Cardiac muscle cell (in vitro differentiated cells and primary cell): ENCODE results near the gene ATP6V1C2. TPM values are rescaled to one million over a fixed set of nuclear protein-coding genes. Genes with fewer than 3 reads are reported as not detected.

Experiments used
- DNase-seq, 2 donors: peaks; one replicate each; pipeline versions ENCODE4 v3.0.0 to v3.0.0-alpha.2; 2010 to 2017; ENCODE audit warnings: low read depth in 1 of 2, low spot score in 1 of 2
- H3K27ac ChIP-seq: fragments of 200-600 bp; sonication (generic); 2 replicates; pipeline ENCODE4 v1.5.1; 2016
- H3K27me3 ChIP-seq: fragments of 200-600 bp; sonication (generic); 2 replicates; pipeline ENCODE4 v1.6.0; 2016; ENCODE audit warnings: control low read depth
- H3K36me3 ChIP-seq: fragments of 200-600 bp; sonication (generic); 2 replicates; pipeline ENCODE4 v1.5.1; 2016; ENCODE audit warnings: control low read depth
- H3K4me1 ChIP-seq: fragments of 200-600 bp; sonication (generic); 2 replicates; pipeline ENCODE4 v1.8.1; 2017; ENCODE audit warnings: low read depth, mild to moderate bottlenecking, mixed run types
- H3K4me3 ChIP-seq: fragments of 200-600 bp; sonication (generic); 2 replicates; pipeline ENCODE4 v1.5.1; 2016; ENCODE audit warnings: mild to moderate bottlenecking
- H3K9me3 ChIP-seq: fragments of 200-600 bp; sonication (generic); 2 replicates; pipeline ENCODE4 v1.5.1; 2017; ENCODE audit warnings: low read depth, mild to moderate bottlenecking, control low read depth
- CTCF ChIP-seq: IDR thresholded peaks from 2 replicates; pipeline ENCODE4 v1.5.1; 2012; ENCODE audit warnings: low read depth, mild to moderate bottlenecking, low read length
- polyA plus RNA-seq: library from polyadenylated mRNA; unstranded; fragments of >200 nt; fragmentation: Nextera tagmentation; extraction: Ambion mirVana; gene quantifications from 2 replicates; pipeline ENCODE4 v1.2.1, GENCODE V29; 2016
- total RNA-seq: library from RNA; depleted of rRNA; stranded (reverse); fragments of >200 nt; gene quantifications from 2 replicates; pipeline ENCODE4 v1.2.3, GENCODE V29; 2016

The ATP6V1C2 gene
- total and polyA plus RNA-seq, 2 experiments from 2014 or later = 0.06 to 1.1 TPM

GRCh38 chr2:10706033-10706432 is 15.4 kb upstream of the ATP6V1C2 start:
- Histone ChIP-seq H3K4me1 (no peaks in the 10 kb centered on the region), H3K4me3 (no peak overlapping the region), H3K36me3 (no peaks in the 10 kb centered on the region), H3K27me3 (peaks cover 23% of the 10 kb centered on the region), H3K9me3 (no peaks in the 10 kb centered on the region), H3K27ac (no peak overlapping the region)
- DNase-seq = no peak
- no peak for TF ChIP-seq CTCF

GRCh38 chr2:10707831-10708230 is 13.6 kb upstream of the ATP6V1C2 start:
- Histone ChIP-seq H3K27ac (no peak overlapping the region), H3K9me3 (no peaks in the 10 kb centered on the region), H3K27me3 (peaks cover 23% of the 10 kb centered on the region), H3K4me1 (no peaks in the 10 kb centered on the region), H3K4me3 (no peak overlapping the region), H3K36me3 (no peaks in the 10 kb centered on the region)
- no peak for DNase-seq
- no peak for TF ChIP-seq CTCF

- no peaks in the 10 kb centered on the region for H3K36me3 ChIP-seq
- peak; percentile 37 to 40 for DNase-seq
- no peak overlapping the region for H3K4me3 ChIP-seq
- peak; percentile 44 for TF ChIP-seq CTCF
- H3K4me1 ChIP-seq = no peaks in the 10 kb centered on the region
- peaks cover 27% of the 10 kb centered on the region for H3K27me3 ChIP-seq
- no peaks in the 10 kb centered on the region for H3K9me3 ChIP-seq
- no peak overlapping the region for H3K27ac ChIP-seq
Measured at GRCh38 chr2:10709290-10709939, 12.0 kb upstream of the ATP6V1C2 start.

GRCh38 chr2:10712185-10712809 is 9.1 kb upstream of the ATP6V1C2 start:
- peaks cover 40% of the 10 kb centered on the region for H3K27me3 ChIP-seq
- no peak for DNase-seq
- H3K4me3 ChIP-seq = no peak overlapping the region
- no peak for TF ChIP-seq CTCF
- H3K9me3 ChIP-seq = no peaks in the 10 kb centered on the region
- no peaks in the 10 kb centered on the region for H3K4me1 ChIP-seq
- no peaks in the 10 kb centered on the region for H3K36me3 ChIP-seq
- H3K27ac ChIP-seq = no peak overlapping the region

- no peak for DNase-seq
- Histone ChIP-seq H3K36me3 (no peaks in the 10 kb centered on the region), H3K27me3 (peaks cover 72% of the 10 kb centered on the region), H3K9me3 (no peaks in the 10 kb centered on the region), H3K4me1 (peaks cover 4% of the 10 kb centered on the region), H3K4me3 (no peak overlapping the region), H3K27ac (no peak overlapping the region)
- TF ChIP-seq CTCF = no peak
Measured at GRCh38 chr2:10716581-10716980, 4.8 kb upstream of the ATP6V1C2 start.
